NCI-H187 (cell line): Measurements from ENCODE around the gene PDLIM7.

Source experiments
- DNase-seq, 2 experiments: peaks; one replicate each; lab custom pipeline; 2025; lab: John Stamatoyannopoulos, UW

PDLIM7 gene

DNA sequence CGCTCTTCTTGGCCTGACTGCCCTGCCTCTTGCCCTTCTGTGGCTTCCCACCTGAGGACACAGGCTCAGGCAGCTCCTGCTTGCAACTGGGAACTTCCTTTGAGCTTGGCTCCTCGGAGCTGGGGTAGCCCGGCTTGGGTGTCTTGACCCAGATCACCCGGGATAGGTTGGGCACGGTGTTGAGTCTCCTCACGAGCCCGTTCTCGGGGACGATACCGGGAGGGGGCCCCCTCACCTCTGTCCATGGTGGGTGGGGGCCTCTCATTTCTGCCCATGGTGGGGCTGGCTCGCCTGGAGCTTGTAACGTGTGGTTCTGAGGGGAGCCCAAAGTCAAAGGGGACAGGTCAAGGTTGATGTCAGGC is 27.1 kb upstream of the PDLIM7 start:
- DNase-seq, result no peak

GRCh38 chr5:177523711-177524538 is 26.5 kb upstream of the PDLIM7 start:
- no peak for DNase-seq

GRCh38 chr5:177520916-177521513 is 23.6 kb upstream of the PDLIM7 start:
- DNase-seq, result no peak

GRCh38 chr5:177520271-177520670 is 22.9 kb upstream of the PDLIM7 start:
- no peak for DNase-seq

GRCh38 chr5:177519463-177520235 is 22.2 kb upstream of the PDLIM7 start:
- DNase-seq, result no peak

DNA sequence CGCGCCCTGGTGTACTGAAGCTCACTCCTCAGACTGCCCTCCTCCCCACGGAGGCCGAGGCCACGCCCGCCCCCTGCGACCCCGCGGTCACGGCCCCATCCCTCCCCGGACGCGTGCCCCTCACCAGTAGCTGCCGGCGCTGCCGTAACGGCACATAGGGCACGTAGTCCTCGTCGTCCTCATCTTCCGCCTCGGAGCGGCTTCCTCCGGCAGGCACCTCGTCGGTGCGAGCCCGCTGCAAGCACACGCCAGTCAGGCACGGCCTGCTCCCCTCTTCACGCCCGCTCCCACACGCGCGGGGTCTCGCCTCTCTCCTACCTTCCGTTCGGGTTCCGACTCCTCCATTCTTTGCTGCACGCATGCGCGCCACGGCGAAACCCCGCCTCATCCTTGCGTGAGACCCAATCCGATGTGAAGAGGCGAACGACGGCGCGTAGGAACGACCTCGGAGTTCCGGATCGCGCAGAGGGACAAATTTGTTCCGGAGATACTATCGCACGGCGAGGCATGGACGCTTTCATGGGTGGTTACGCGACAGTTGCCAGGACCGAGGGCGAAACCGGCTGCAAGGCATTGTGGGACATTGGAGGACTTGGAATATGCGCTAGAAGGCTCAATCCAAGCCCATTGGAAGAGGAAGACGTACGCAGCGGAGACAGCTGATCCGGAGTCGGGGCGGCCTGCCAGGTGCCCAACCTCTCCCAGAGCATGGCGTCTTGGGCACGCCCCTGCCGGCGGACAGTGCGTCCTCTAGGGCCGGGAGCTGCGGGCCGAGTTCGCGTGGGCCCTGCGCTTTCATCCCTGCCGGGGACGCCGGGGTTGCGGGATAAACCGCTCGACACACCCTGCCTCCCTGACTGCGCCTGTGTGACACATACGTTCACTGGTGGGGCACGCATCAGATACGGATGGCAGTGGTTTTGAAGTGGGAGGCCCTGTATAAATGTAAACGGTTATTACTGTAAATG is 19.5 kb upstream of the PDLIM7 start, which contains the start of gene DDX41:
Gene DDX41 (minus strand): TSS at position 361 of the 968 bp plus-strand sequence. CDS start 16 bp downstream, at position 345.
- peak; percentile 87 to 91 for DNase-seq

DNA sequence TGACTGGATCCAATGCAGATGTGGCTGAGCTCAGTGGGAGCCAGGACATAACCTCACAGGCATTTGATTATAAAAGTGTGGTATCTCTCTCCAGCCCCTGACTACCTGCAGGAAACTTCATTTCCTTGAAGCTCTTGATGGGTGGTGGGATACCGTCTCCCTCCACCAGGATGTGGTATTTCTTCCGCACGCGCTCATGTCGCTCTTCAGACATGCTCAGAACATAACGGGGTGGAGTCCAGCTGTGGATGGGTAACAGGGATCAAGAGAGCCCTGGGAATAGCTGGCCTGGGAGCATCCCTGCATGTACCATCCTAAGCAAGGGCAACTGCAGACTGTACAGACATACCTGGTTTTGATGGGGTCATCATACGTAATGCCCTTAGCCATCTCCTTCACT is 18.2 kb upstream of the PDLIM7 start:
- DNase-seq, result no peak

- DNase-seq, result no peak
Measured at GRCh38 chr5:177514541-177514940, 17.1 kb upstream of the PDLIM7 start.

GRCh38 chr5:177513500-177513899 is 16.1 kb upstream of the PDLIM7 start:
- no peak for DNase-seq

- DNase-seq, result no peak
Measured at GRCh38 chr5:177512736-177513380, 15.5 kb upstream of the PDLIM7 start.

- no peak for DNase-seq
Measured at GRCh38 chr5:177511796-177512675, 14.6 kb upstream of the PDLIM7 start.

GRCh38 chr5:177511181-177511580 is 13.8 kb upstream of the PDLIM7 start:
- DNase-seq, result no peak

GRCh38 chr5:177510567-177511053 is 13.2 kb upstream of the PDLIM7 start:
- DNase-seq, result no peak

GRCh38 chr5:177509991-177510566 is 12.7 kb upstream of the PDLIM7 start:
- DNase-seq, result no peak

DNA sequence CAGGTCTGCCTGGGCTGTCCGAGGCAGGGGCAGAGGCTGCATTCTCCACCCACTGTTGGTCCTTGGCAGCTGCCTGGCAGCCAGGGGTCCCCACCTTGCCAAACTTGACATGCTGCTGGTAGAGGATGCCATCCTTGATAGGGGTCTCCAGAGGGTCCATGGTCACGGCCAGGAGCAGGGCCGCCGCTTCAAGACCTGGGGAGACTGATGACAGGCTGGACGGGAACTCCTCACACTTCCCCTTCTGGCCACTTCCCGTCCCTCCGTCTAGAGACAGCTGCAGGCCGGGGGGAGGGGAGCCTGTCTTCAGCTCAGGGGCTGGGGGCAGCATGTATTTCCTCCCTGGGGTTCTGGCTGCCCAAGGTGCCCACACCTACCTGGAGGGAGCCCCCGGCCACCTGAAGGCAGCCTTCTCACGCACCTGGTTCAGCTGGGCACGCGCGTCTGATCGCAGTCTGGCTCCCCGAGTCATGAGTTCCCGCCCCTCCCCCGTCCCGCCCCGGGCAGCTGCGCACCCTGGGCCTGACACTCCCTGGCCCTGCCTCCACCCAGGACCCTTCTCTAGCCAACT is 12.1 kb upstream of the PDLIM7 start, which contains the start of gene DOK3:
Gene DOK3 (minus strand): TSS at position 446 of the 571 bp plus-strand sequence. CDS start 286 bp downstream, at position 160.
- DNase-seq, result no peak

DNA sequence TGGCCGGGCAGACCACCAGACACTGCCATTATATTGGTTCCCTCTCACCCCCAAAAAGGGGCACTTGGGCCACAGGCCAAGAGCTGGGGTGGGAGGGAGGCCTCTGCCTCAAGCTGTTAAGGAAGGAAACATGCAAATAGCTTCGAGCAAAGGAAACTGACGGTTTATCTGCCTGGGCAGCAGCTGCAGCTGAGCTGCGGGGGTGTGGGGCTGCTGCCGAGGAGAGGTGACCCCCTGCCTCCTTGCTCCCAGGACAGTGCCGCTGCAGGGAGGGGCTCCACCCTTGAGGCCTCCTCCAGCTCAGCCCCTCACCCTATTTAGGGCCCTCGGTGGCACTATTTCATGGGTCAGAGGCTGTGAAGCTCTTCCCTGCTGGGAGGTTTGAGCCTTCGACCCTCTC is 11.4 kb upstream of the PDLIM7 start:
- no peak for DNase-seq

DNA sequence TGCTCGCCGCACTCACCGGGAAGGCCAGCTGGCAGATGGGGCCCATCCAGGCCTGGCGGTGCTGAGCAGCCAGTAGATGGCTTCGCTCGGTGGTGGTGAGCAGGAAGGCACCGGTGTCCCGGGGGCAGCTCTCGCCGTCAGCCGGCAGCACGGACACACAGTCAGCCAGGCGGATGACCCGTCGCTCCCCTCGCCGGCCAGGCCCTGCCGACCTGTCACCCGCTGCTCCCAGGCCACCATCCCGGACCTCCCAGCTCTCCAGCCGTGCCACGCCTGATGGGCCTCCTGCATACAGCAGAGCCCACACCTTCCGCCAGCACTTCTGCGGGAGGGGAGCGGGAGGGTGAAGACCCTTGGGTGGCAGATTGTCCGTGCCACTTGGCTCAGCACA is 10.8 kb upstream of the PDLIM7 start:
- no peak for DNase-seq

- DNase-seq, result no peak
Measured at GRCh38 chr5:177507596-177508220, 10.3 kb upstream of the PDLIM7 start.

- DNase-seq, result no peak
Measured at GRCh38 chr5:177507165-177507564, 9.8 kb upstream of the PDLIM7 start.
